Urinary bladder (tissue), 4 donors: Measurements from ENCODE around the gene NFKBIA. TPM values are rescaled to one million over a fixed set of nuclear protein-coding genes. Genes with fewer than 3 reads are reported as not detected.
"Not testable (repeated sequence)": the region's sequence is repeated elsewhere in the genome, so short reads cannot be mapped to it uniquely, and the experiment has no call there.

ENCODE experiments used
- DNase-seq: peaks from one replicate; pipeline ENCODE4 v3.0.0-alpha.2; 2015; ENCODE audit errors: extremely low spot score
- H3K27ac ChIP-seq: one replicate; pipeline ENCODE4 v1.5.1; 2013; ENCODE audit warnings: low read depth, mild to moderate bottlenecking, moderate library complexity
- H3K36me3 ChIP-seq: one replicate; pipeline ENCODE4 v1.6.1; 2013; ENCODE audit warnings: mild to moderate bottlenecking, moderate library complexity; ENCODE audit not compliant: insufficient read depth
- H3K4me1 ChIP-seq: one replicate; pipeline ENCODE4 v1.6.1; 2013; ENCODE audit warnings: mild to moderate bottlenecking, moderate library complexity; ENCODE audit not compliant: insufficient read depth
- H3K4me3 ChIP-seq: one replicate; pipeline ENCODE4 v1.5.1; 2013; ENCODE audit warnings: low read depth, low read length
- WGBS: extraction: QIAGEN DNeasy Blood & Tissue Kit; methylation state at CpG from one replicate; pipeline ENCODE4 v1.1.7; 2013; 5-methylcytosine and 5-hydroxymethylcytosine counted together
- polyA plus RNA-seq: library from polyadenylated mRNA; stranded (reverse); fragments of 200-250 nt; gene quantifications from one replicate; pipeline ENCODE4 v1.2.3, GENCODE V29; 2013
- total RNA-seq: library from RNA; depleted of rRNA; stranded (reverse); fragments of >200 nt; gene quantifications from one replicate; pipeline ENCODE4 v1.2.3, GENCODE V29; 2014
- donor health status: healthy with polysubstance abuse.
- donor health status: healthy.

The NFKBIA gene
- total RNA-seq (105 TPM), polyA plus RNA-seq (202 TPM)

GRCh38 chr14:35404449-35405303, at the start of gene NFKBIA:
TSS of gene NFKBIA (minus strand) at chr14:35404749. CDS start at chr14:35404644, 105 bp downstream.
- Histone ChIP-seq H3K36me3 (peaks cover 12% of the 10 kb centered on the region), H3K4me3 (peak within 1 kb of the TSS; percentile 98), H3K4me1 (peaks cover 2% of the 10 kb centered on the region), H3K27ac (peak within 1 kb of the TSS; percentile 100)
- peak; percentile 67 for DNase-seq
- WGBS: under 1% methylated on average over 69 of the region's 69 CpGs

DNA sequence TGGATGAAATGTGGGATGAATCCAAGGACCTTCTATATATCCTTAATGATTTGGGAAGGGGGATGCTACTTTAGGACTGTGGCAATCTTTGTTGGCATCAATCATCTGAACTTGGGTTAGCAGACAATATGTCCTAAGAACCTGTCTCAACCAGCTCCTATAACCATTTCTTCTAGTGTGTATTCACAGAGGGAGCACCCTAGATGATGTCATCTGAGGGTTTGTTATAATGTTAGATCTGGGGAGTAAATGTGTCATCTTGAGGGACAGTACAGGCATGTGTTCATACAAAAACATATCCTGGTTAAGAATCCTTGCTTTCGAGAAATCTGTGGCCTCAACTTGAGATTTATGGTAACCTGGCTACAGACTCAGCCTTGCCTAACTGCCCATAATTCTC, 41.9 kb upstream of the NFKBIA start:
- 86% methylated on average over 1 of the region's 1 CpG for WGBS
- no peak overlapping the region for H3K4me3 ChIP-seq
- no peaks in the 10 kb centered on the region for H3K36me3 ChIP-seq
- DNase-seq: no peak
- no peaks in the 10 kb centered on the region for H3K4me1 ChIP-seq
- H3K27ac ChIP-seq: no peak overlapping the region

DNA sequence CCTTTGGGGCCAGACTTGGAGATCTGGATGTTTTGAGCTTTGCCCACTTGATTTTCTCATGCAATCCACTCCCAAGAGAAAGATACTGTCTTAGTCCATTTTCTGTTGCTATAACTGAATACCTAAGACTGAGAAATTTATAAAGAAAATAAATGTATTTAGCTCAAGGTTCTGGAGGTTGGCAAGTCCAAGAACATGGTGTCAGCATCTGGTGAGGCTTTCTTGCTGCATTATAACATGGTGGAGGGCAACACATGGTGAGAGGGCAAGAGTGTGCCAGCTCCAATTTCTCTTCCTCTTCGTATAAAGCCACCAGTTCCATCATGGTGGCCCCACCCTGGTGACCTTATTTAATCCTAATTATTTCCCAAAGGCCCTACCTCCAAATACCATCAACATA, 39.6 kb upstream of the NFKBIA start:
- Histone ChIP-seq H3K4me3 (no peak overlapping the region), H3K36me3 (no peaks in the 10 kb centered on the region), H3K27ac (no peak overlapping the region), H3K4me1 (no peaks in the 10 kb centered on the region)
- 60% methylated on average over 1 of the region's 1 CpG for WGBS
- DNase-seq: no peak

DNA sequence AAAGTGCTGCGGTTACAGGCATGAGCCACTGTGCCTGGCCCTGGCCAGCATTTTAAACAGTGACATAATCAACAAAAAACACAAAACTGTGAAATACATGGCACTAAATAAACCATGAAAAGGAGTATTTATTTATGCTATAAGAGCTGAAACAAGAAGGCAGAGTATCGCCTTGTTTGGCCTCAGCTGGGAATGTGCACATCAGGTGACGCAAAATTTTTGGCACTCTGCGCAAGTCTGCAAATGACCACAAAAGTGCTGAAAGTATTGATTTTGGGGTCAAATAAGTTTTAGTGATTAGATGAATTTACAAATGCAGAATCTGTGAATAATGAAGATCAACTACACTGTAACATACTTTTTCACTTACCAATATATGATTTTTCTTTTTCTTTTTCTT, 36.6 kb upstream of the NFKBIA start:
- Histone ChIP-seq H3K36me3 (no peaks in the 10 kb centered on the region), H3K4me1 (no peaks in the 10 kb centered on the region), H3K27ac (no peak overlapping the region), H3K4me3 (no peak overlapping the region)
- DNase-seq: no peak
- WGBS: 92% methylated on average over 4 of the region's 4 CpGs

DNA sequence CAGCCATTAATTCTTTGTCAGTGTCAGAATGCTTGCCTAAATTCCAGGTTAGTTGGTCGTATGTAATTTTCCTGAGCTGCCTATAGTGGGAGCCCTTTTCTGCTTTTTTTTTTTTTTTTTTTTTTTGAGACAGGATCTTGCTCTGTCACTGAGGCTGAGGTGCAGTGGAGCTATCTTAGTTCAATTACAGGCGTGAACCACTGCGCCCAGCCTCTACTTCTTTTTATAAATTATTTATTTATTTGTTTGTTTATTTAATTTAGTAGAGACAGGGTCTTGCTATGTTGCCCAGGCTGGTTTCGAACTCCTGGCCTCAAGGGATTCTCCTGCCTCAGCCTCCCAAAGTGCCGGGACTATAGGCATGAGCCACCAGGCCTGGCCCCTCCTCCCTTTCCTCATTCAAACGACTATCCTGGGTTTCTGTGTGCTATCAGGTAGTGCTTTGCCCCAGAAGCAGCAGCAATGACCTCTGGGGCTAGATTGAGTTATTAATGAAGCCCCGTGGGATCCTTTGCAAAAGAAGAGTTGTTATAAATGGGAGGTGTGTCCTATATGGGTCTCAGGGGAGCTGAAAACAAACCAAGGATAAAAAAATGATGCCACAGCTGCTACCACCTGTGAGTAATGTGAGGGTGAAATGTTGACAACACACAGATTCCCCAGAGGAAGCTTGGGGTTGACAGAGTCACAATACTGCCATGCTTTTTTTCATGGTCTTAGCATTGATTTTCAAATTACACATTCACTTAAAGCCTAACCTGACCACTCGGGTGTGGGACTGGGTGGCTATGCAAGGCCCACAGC, 34.6 kb upstream of the NFKBIA start:
- no peak overlapping the region for H3K4me3 ChIP-seq
- whole genome bisulfite sequencing: 60% methylated on average over 8 of the region's 8 CpGs
- H3K36me3 ChIP-seq: no peaks in the 10 kb centered on the region
- DNase-seq: no peak
- H3K4me1 ChIP-seq: no peaks in the 10 kb centered on the region
- H3K27ac ChIP-seq: no peak overlapping the region

- WGBS: 96% methylated on average over 9 of the region's 9 CpGs
- not testable (repeated sequence) for H3K4me3 ChIP-seq, H3K36me3 ChIP-seq, H3K27ac ChIP-seq, DNase-seq, H3K4me1 ChIP-seq
These were observed 33.9 kb upstream of the NFKBIA start for GRCh38 chr14:35438492-35438891.

GRCh38 chr14:35435177-35435576, 30.6 kb upstream of the NFKBIA start:
- H3K4me1 ChIP-seq: no peaks in the 10 kb centered on the region
- no peak overlapping the region for H3K27ac ChIP-seq
- no peak for DNase-seq
- H3K4me3 ChIP-seq: no peak overlapping the region
- H3K36me3 ChIP-seq: no peaks in the 10 kb centered on the region

DNA sequence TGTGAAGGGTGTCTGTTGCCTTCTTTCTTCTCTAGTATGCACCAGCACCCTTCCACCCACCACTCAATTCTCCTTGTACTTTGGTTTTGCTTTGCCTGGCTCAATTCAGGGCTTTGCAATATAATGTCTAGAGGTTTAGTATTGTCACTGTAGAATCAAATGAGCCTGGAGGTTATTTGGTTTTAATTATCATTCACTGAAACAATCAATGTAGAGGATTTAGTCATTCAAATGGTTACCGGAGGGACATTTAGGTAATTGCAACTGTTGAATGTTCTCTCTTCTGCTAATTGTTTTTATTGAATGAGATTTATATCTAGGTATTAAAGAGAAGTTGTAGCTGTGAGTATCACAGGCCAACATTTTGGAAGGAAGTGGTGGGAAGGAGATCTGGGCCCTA, 29.3 kb upstream of the NFKBIA start:
- H3K4me1 ChIP-seq: no peaks in the 10 kb centered on the region
- WGBS: 92% methylated on average over 1 of the region's 1 CpG

DNA sequence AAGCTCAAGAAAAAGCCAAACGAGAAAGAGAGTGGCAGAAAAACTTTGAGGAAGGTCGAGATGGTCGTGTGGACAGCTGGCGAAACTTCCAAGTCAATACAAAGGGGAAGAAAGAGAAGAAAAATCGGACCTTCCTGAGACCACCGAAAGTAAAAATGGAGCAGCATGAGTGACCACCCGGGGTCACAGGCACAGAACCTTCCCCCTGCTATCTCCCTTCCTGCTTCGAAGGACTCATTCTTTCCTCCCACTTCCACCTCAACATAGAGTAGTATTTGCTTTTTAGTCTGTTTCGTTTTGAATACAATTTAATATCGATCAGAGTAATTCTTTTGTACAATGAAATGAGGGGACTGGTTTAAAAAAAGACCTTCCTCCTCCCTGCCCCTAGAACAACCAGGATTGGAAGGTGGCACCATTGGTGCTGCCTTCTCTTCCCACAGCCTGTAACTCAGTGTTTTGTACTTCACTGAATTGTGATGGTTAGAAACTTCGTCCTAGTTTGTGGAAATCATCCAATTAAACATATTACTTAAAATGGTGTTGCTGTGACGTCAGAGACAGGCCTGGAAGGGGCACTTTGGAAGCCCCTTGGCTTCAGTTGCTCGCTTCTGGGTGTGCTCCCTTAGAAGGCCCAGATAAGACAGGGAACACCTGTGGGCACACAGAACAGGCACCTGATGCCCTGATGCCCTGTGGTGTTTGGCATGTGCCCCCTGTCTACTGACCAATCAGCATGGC, 26.1 kb upstream of the NFKBIA start:
- WGBS: 80% methylated on average over 13 of the region's 13 CpGs
- DNase-seq: no peak
- no peak overlapping the region for H3K4me3 ChIP-seq
- no peak overlapping the region for H3K27ac ChIP-seq
- no peaks in the 10 kb centered on the region for H3K36me3 ChIP-seq
- no peaks in the 10 kb centered on the region for H3K4me1 ChIP-seq

More for the DNA sequence above, 29.3 kb upstream of the NFKBIA start:
- no peak for DNase-seq
- H3K4me3 ChIP-seq: no peak overlapping the region
- no peaks in the 10 kb centered on the region for H3K36me3 ChIP-seq
- H3K27ac ChIP-seq: no peak overlapping the region

- Histone ChIP-seq H3K4me3 (no peak overlapping the region), H3K36me3 (no peaks in the 10 kb centered on the region), H3K4me1 (no peaks in the 10 kb centered on the region), H3K27ac (no peak overlapping the region)
- 60% methylated on average over 4 of the region's 4 CpGs for WGBS
- no peak for DNase-seq
These were observed 25.4 kb upstream of the NFKBIA start for GRCh38 chr14:35429951-35430350.

GRCh38 chr14:35425850-35426249, 21.3 kb upstream of the NFKBIA start:
- DNase-seq: no peak
- Histone ChIP-seq H3K4me1 (no peaks in the 10 kb centered on the region), H3K4me3 (no peak overlapping the region), H3K27ac (no peak overlapping the region), H3K36me3 (no peaks in the 10 kb centered on the region)
- 67% methylated on average over 2 of the region's 2 CpGs for WGBS

GRCh38 chr14:35423621-35424020, 19.1 kb upstream of the NFKBIA start:
- Histone ChIP-seq H3K4me1 (no peaks in the 10 kb centered on the region), H3K36me3 (no peaks in the 10 kb centered on the region)
- no peak for DNase-seq

DNA sequence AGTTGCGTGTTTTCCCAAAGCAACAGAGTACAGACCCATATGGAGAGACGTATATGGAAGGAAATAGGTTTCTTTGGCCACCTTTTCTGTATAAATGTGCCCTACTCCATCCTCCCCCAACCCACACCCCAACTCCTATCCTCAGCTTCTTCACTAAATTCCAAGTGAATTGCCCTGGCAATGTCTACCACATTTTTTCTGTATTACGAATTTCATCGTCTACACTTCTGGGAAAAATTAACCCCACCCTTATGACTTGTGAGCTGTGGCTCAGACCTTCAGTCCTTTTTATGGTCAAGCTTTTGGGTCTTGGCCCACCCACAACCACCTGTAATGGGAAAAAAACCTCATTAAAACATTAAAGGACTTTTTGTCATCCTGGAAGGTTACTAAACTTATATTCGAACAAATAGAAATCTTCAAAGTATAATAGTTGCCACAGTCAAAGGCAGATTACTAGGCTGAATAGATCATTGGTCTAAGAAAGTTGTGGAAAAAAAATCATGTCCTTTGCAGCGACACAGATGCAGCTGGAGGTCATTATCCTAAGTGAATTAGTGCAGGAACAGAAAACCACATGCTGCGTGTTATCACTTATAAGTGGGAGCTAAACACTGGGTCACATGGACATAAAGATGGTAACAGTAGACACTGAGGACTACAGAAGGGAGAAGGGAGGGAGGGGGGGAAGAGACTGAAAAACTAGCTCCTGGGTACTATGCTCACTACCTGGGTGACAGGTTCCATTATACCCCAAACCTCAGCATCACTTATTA, 15.7 kb upstream of the NFKBIA start:
- DNase-seq: no peak
- Histone ChIP-seq H3K4me1 (no peaks in the 10 kb centered on the region), H3K27ac (no peak overlapping the region), H3K36me3 (no peaks in the 10 kb centered on the region), H3K4me3 (no peak overlapping the region)
- WGBS: 65% methylated on average over 7 of the region's 7 CpGs

More at GRCh38 chr14:35423621-35424020, 19.1 kb upstream of the NFKBIA start:
- Histone ChIP-seq H3K27ac (no peak overlapping the region), H3K4me3 (no peak overlapping the region)
